Vagina (tissue), 2 donors: ENCODE results near the gene ABHD16B. TPM values are rescaled to one million over a fixed set of nuclear protein-coding genes. Genes with fewer than 3 reads are reported as not detected.
A peak's percentile ranks its signal among the peaks of the same experiment; 100 is the strongest.

Source experiments
- DNase-seq, 2 donors: peaks; one replicate each; pipeline ENCODE4 v3.0.0-alpha.2; 2017; ENCODE audit errors: extremely low spot score in 2 of 2
- H3K27ac ChIP-seq: fragments of 200-600 bp; sonication (generic); one replicate; pipeline ENCODE4 v1.5.1; 2019
- H3K27me3 ChIP-seq: fragments of 200-600 bp; sonication (generic); one replicate; pipeline ENCODE4 v1.5.1; 2019
- H3K36me3 ChIP-seq, 2 donors: fragments of 200-600 bp; sonication (generic); one replicate each; pipeline ENCODE4 v1.5.1; 2017 to 2019
- H3K4me1 ChIP-seq: fragments of 200-600 bp; sonication (generic); one replicate; pipeline ENCODE4 v1.5.1; 2019
- H3K4me3 ChIP-seq, 2 donors: fragments of 200-600 bp; sonication (generic); 1 replicate in 1 of 2; 2 replicates in 1 of 2; pipeline ENCODE4 v1.5.1; 2016 to 2019
- H3K9me3 ChIP-seq: fragments of 200-600 bp; sonication (generic); one replicate; pipeline ENCODE4 v1.5.1; 2019
- CTCF ChIP-seq, 3 experiments: fragments of 450-650 bp in 2 of 3; fragments of 200-600 bp in 1 of 3; sonication (generic) in 1 of 3; IDR thresholded peaks; one replicate each; pipeline ENCODE4 v1.5.1; 2017 to 2019; ENCODE audit warnings: antibody characterized with exemption in 3 of 3, mild to moderate bottlenecking in 2 of 3, moderate library complexity in 2 of 3
- POLR2A ChIP-seq, 2 donors: fragments of 450-650 bp; IDR thresholded peaks; one replicate each; pipeline ENCODE4 v1.6.1; 2017; ENCODE audit warnings: antibody characterized with exemption in 2 of 2, mild to moderate bottlenecking in 2 of 2, moderate library complexity in 2 of 2
- POLR2AphosphoS5 ChIP-seq, 2 donors: sonication (generic); formaldehyde crosslinking; IDR thresholded peaks; one replicate each; pipeline ENCODE4 v1.9.0; 2017; ENCODE audit warnings: antibody characterized with exemption in 2 of 2, mild to moderate bottlenecking in 2 of 2, low read depth in 1 of 2; ENCODE audit not compliant: insufficient read depth in 1 of 2
- intact Hi-C: fragments of 100-400 bp; cut with DNase I; formaldehyde crosslinking; loops from one replicate; pipeline ENCODE4 v1.15.1; 2023
- small RNA-seq: library from RNA; depleted of rRNA; stranded (forward); fragments of <200 nt; gene quantifications from one replicate; pipeline ENCODE3, GENCODE V24; 2016
- total RNA-seq: library from RNA; depleted of rRNA; stranded (reverse); fragments of >200 nt; gene quantifications from one replicate; pipeline ENCODE4 v1.2.3, GENCODE V29; 2016

The ABHD16B gene
- total RNA-seq, 1 donor from 2014 or later = not detected

GRCh38 chr20:63908008-63908682, 46.8 kb downstream of the ABHD16B start:
- H3K27me3 ChIP-seq = no peaks in the 10 kb centered on the region
- intact Hi-C loops = no loop called here
- no peak overlapping the region for H3K27ac ChIP-seq
- H3K9me3 ChIP-seq = no peaks in the 10 kb centered on the region
- TF ChIP-seq POLR2A (IDR thresholded peaks at IDR 0.05) = no peak
- no peak for TF ChIP-seq POLR2AphosphoS5 (IDR thresholded peaks at IDR 0.05; ENCODE audit: insufficient read depth in 1 of 2, low read depth in 1 of 2)
- no peak for TF ChIP-seq CTCF (IDR thresholded peaks at IDR 0.05)
- DNase-seq = no peak
- H3K36me3 ChIP-seq = no peaks in the 10 kb centered on the region
- peaks cover 39% of the 10 kb centered on the region for H3K4me1 ChIP-seq
- H3K4me3 ChIP-seq = no peak overlapping the region

- H3K4me1 ChIP-seq = peaks cover 28% of the 10 kb centered on the region
- intact Hi-C loops = no loop called here
- no peaks in the 10 kb centered on the region for H3K9me3 ChIP-seq
- no peak overlapping the region for H3K4me3 ChIP-seq
- H3K27ac ChIP-seq = peak overlapping the region; percentile 43
- no peaks in the 10 kb centered on the region for H3K27me3 ChIP-seq
- TF ChIP-seq CTCF (IDR thresholded peaks at IDR 0.05) (no peak), POLR2AphosphoS5 (IDR thresholded peaks at IDR 0.05; ENCODE audit: insufficient read depth in 1 of 2, low read depth in 1 of 2) (peak; percentile 17 to 38)
- DNase-seq = no peak
- no peaks in the 10 kb centered on the region for H3K36me3 ChIP-seq
Measured at GRCh38 chr20:63911176-63911575, 49.9 kb downstream of the ABHD16B start.

Small RNA genes lying within 50 kb of the gene (small RNA-seq; reads per million reads assigned to genes)
- not detected for gene RNU1-134P

Other genes starting within 250 kb of the ABHD16B start
- gene GMEB2, start 234.4 kb upstream of the ABHD16B start, total RNA-seq = 11.3 TPM
- gene STMN3, start 208.1 kb upstream of the ABHD16B start, total RNA-seq = 14.7 TPM
- 17.7 TPM for gene RTEL1, start 203.2 kb upstream of the ABHD16B start, total RNA-seq
- 16.7 TPM for gene TNFRSF6B, start 164.8 kb upstream of the ABHD16B start, total RNA-seq
- 30.9 TPM for gene ARFRP1, start 153.5 kb upstream of the ABHD16B start, total RNA-seq
- gene ZGPAT, start 153.5 kb upstream of the ABHD16B start, total RNA-seq = 30.4 TPM
- gene LIME1, start 124.8 kb upstream of the ABHD16B start, total RNA-seq = 32.4 TPM
- gene SLC2A4RG, start 121.7 kb upstream of the ABHD16B start, total RNA-seq = 33.1 TPM
- gene ZBTB46, start 30.2 kb upstream of the ABHD16B start, total RNA-seq = 7.4 TPM
- gene TPD52L2, start 3.8 kb downstream of the ABHD16B start, total RNA-seq = 90.1 TPM
- gene DNAJC5, start 33.6 kb downstream of the ABHD16B start, total RNA-seq = 25.8 TPM
- 50.1 TPM for gene UCKL1, start 94.9 kb downstream of the ABHD16B start, total RNA-seq
- 10.3 TPM for gene ZNF512B, start 108.4 kb downstream of the ABHD16B start, total RNA-seq
- gene SAMD10, start 118.1 kb downstream of the ABHD16B start, total RNA-seq = 11.8 TPM
- gene PRPF6, start 119.6 kb downstream of the ABHD16B start, total RNA-seq = 50.6 TPM
- gene C20orf204, start 174.7 kb downstream of the ABHD16B start, total RNA-seq = 0.98 TPM
- gene SOX18, start 188.1 kb downstream of the ABHD16B start, total RNA-seq = 57.2 TPM
- 33.1 TPM for gene TCEA2, start 201.7 kb downstream of the ABHD16B start, total RNA-seq
- gene RGS19, start 218.0 kb downstream of the ABHD16B start, total RNA-seq = 20.6 TPM
- 1.5 TPM for gene OPRL1, start 218.6 kb downstream of the ABHD16B start, total RNA-seq
- not detected for gene LKAAEAR1, start 222.9 kb downstream of the ABHD16B start, total RNA-seq
- not detected for gene NPBWR2, start 246.1 kb downstream of the ABHD16B start, total RNA-seq